Measurements from ENCODE around the gene LARGE1.

DNA sequence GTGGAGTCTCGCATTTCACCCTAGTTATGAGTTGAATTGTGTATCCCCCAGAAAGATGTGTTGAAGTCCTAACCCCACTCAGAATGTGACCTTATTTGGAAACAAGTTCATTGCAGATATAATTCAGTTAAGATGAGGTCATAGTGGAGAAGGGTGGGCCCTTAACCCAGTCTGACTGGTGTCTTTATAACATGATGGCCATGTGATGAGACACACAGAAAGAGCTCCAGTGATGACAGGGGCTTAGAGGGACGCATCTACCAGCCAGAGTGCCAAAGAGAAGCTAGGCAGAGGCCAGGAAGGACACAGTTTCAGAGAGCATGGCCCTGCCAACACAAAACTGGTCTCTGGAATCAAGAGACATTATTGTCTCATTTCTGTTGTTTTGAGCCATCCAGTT lies 50.3 kb downstream of the LARGE1 start:
- TF ChIP-seq, protein P1, sequence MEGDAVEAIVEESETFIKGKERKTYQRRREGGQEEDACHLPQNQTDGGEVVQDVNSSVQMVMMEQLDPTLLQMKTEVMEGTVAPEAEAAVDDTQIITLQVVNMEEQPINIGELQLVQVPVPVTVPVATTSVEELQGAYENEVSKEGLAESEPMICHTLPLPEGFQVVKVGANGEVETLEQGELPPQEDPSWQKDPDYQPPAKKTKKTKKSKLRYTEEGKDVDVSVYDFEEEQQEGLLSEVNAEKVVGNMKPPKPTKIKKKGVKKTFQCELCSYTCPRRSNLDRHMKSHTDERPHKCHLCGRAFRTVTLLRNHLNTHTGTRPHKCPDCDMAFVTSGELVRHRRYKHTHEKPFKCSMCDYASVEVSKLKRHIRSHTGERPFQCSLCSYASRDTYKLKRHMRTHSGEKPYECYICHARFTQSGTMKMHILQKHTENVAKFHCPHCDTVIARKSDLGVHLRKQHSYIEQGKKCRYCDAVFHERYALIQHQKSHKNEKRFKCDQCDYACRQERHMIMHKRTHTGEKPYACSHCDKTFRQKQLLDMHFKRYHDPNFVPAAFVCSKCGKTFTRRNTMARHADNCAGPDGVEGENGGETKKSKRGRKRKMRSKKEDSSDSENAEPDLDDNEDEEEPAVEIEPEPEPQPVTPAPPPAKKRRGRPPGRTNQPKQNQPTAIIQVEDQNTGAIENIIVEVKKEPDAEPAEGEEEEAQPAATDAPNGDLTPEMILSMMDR (IDR thresholded peaks at IDR 0.05): no peak
- TF ChIP-seq, protein P2, sequence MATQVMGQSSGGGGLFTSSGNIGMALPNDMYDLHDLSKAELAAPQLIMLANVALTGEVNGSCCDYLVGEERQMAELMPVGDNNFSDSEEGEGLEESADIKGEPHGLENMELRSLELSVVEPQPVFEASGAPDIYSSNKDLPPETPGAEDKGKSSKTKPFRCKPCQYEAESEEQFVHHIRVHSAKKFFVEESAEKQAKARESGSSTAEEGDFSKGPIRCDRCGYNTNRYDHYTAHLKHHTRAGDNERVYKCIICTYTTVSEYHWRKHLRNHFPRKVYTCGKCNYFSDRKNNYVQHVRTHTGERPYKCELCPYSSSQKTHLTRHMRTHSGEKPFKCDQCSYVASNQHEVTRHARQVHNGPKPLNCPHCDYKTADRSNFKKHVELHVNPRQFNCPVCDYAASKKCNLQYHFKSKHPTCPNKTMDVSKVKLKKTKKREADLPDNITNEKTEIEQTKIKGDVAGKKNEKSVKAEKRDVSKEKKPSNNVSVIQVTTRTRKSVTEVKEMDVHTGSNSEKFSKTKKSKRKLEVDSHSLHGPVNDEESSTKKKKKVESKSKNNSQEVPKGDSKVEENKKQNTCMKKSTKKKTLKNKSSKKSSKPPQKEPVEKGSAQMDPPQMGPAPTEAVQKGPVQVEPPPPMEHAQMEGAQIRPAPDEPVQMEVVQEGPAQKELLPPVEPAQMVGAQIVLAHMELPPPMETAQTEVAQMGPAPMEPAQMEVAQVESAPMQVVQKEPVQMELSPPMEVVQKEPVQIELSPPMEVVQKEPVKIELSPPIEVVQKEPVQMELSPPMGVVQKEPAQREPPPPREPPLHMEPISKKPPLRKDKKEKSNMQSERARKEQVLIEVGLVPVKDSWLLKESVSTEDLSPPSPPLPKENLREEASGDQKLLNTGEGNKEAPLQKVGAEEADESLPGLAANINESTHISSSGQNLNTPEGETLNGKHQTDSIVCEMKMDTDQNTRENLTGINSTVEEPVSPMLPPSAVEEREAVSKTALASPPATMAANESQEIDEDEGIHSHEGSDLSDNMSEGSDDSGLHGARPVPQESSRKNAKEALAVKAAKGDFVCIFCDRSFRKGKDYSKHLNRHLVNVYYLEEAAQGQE (IDR thresholded peaks at IDR 0.05; ENCODE audit: insufficient read depth in 1 of 2, low read depth in 2 of 2, low read length in 1 of 2): no peak
- TF ChIP-seq TCF7L2 (IDR thresholded peaks at IDR 0.05; ENCODE audit: low read depth, low read length) (no peak), SIN3A (IDR thresholded peaks at IDR 0.05; ENCODE audit: borderline replicate concordance, insufficient read depth, low read depth, low read length) (no peak)

Data from Panc1 (cell line).